ENCODE measurements around the gene TGFB2. TPM values are rescaled to one million over a fixed set of nuclear protein-coding genes. Genes with fewer than 3 reads are reported as not detected.

The TGFB2 gene
- total RNA-seq, 1 experiment from 2014 or later = 1.2 TPM

GRCh38 chr1:218493986-218494385, 148.8 kb downstream of the TGFB2 start:
- H3K27ac ChIP-seq (ENCODE audit: low read depth, low read length, poor library complexity, severe bottlenecking) = no peak overlapping the region

More at GRCh38 chr1:218493986-218494385, 148.8 kb downstream of the TGFB2 start:
- ChIA-PET POLR2A (ENCODE audit: low non-redundant PET) (no interaction called here), CTCF (no interaction called here)
- no TSS peak for BruUV-seq (replicated peaks)
- H3K4me1 ChIP-seq (ENCODE audit: insufficient read depth, low read length, poor library complexity, severe bottlenecking) = peaks cover 6% of the 10 kb centered on the region
- DNase-seq (ENCODE audit: low spot score) = no peak
- H3K4me3 ChIP-seq (ENCODE audit: low read depth, low read length, poor library complexity, severe bottlenecking) = no peak overlapping the region
- H3K27me3 ChIP-seq (replicated peaks; ENCODE audit: insufficient read depth, low read depth, low read length, poor library complexity) = no peaks in the 10 kb centered on the region
- no peaks in the 10 kb centered on the region for H3K36me3 ChIP-seq (ENCODE audit: insufficient read depth, low read length, poor library complexity, severe bottlenecking)
- intact Hi-C loops (cut with micrococcal nuclease; ENCODE audit: unreplicated experiment) = no loop called here
- no peaks in the 10 kb centered on the region for H3K9me3 ChIP-seq (ENCODE audit: low read depth, low read length, poor library complexity, severe bottlenecking)
- TF ChIP-seq CTCF (conservative IDR thresholded peaks at IDR 0.05; ENCODE audit: low read depth, low read length) = no peak
- no peak for TF ChIP-seq EZH2 (IDR thresholded peaks at IDR 0.05; ENCODE audit: borderline replicate concordance, low read depth, low read length, poor library complexity, severe bottlenecking)

Other genes with a start within 250 kb of the TGFB2 start
- gene RRP15, start 60.0 kb upstream of the TGFB2 start, total RNA-seq (2021) = 31.3 and 38.4 TPM in 2 replicates

Measured in A673 (cell line).